ENCODE measurements around the gene GABRG2. TPM values are rescaled to one million over a fixed set of nuclear protein-coding genes. Genes with fewer than 3 reads are reported as not detected.

The GABRG2 gene
- polyA plus RNA-seq, 1 experiment: not detected

DNA sequence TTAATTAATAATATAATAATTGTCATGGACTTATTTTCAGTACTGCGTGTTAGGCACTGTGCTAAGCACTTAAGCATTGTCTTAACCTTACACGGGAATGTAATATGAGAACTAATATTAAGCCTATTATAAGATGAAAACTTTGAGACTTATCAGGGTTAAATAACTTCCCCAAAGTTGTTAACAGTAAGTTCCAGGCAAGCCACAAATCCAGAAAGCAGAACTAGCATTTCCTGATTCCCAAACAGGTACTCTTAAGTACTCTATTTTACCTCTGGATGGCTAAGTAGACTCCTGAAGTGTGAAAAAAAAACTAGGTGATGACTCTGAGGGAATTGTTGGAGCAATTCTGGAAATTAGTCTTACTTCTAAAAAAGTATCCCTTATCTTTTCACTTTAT, 23.8 kb downstream of the GABRG2 start:
- Histone ChIP-seq H3K27ac (ENCODE audit: low read depth, low read length) (no peak overlapping the region), H3K27me3 (ENCODE audit: control insufficient read depth, insufficient read depth, low read length) (no peaks in the 10 kb centered on the region), H3K9me3 (ENCODE audit: control insufficient read depth, insufficient read depth, low read length) (no peaks in the 10 kb centered on the region), H3K4me3 (ENCODE audit: low read depth, low read length) (no peak overlapping the region)
- TF ChIP-seq, protein P1, sequence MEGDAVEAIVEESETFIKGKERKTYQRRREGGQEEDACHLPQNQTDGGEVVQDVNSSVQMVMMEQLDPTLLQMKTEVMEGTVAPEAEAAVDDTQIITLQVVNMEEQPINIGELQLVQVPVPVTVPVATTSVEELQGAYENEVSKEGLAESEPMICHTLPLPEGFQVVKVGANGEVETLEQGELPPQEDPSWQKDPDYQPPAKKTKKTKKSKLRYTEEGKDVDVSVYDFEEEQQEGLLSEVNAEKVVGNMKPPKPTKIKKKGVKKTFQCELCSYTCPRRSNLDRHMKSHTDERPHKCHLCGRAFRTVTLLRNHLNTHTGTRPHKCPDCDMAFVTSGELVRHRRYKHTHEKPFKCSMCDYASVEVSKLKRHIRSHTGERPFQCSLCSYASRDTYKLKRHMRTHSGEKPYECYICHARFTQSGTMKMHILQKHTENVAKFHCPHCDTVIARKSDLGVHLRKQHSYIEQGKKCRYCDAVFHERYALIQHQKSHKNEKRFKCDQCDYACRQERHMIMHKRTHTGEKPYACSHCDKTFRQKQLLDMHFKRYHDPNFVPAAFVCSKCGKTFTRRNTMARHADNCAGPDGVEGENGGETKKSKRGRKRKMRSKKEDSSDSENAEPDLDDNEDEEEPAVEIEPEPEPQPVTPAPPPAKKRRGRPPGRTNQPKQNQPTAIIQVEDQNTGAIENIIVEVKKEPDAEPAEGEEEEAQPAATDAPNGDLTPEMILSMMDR (IDR thresholded peaks at IDR 0.05; ENCODE audit: low read depth, low read length): no peak
- ChIA-PET CTCF (no interaction called here), POLR2A (no interaction called here)
- no peak for DNase-seq (ENCODE audit: low read depth, low spot score)

DNA sequence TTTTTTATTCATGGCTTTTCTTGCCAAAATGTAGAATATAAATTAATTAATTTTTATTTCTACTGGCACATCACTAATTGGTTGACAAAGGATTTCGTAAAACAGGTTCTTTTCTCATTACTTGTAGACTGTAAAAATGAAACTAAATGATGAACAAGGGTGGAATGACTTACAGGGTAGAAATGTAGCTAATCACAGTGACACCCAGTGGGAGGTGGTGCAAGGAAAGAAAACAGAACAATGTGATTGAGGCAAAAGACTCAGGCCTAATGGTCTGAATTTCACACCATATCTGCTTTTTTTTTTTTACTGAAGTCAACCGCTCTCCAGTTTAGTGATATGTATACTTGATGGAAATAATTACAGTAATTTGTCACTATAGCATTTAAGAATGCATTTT, 28.9 kb downstream of the GABRG2 start:
- CTCF ChIA-PET: no interaction called here
- POLR2A ChIA-PET: no interaction called here

DNA sequence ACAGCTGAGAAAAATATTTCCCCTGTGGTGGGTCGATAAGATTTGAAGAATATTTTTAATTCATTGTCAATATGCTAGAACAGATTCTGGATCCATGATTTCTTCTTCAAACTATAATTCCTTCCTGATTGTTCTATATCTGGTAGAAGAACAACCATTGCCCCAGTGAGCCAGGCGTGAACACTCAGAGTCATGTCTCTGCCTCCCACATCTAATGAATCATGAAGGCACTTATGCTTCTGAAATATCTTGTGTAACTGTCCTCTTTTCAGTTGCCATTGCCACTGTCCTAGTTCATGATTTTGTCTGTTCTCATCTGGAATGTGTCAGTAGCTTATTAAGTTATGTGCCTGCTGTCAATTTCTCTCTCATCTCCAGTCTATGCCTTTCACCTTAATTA, 40.0 kb downstream of the GABRG2 start:
- POLR2A ChIA-PET: no interaction called here
- H3K27me3 ChIP-seq (ENCODE audit: control insufficient read depth, insufficient read depth, low read length): no peaks in the 10 kb centered on the region
- H3K9me3 ChIP-seq (ENCODE audit: control insufficient read depth, insufficient read depth, low read length): no peaks in the 10 kb centered on the region
- no peak overlapping the region for H3K27ac ChIP-seq (ENCODE audit: low read depth, low read length)
- TF ChIP-seq, protein P1 (IDR thresholded peaks at IDR 0.05; ENCODE audit: low read depth, low read length): no peak
- DNase-seq (ENCODE audit: low read depth, low spot score): no peak
- H3K4me3 ChIP-seq (ENCODE audit: low read depth, low read length): no peak overlapping the region
- CTCF ChIA-PET: no interaction called here

More for the DNA sequence above, 28.9 kb downstream of the GABRG2 start:
- Histone ChIP-seq H3K27me3 (ENCODE audit: control insufficient read depth, insufficient read depth, low read length) (no peaks in the 10 kb centered on the region), H3K9me3 (ENCODE audit: control insufficient read depth, insufficient read depth, low read length) (no peaks in the 10 kb centered on the region), H3K4me3 (ENCODE audit: low read depth, low read length) (no peak overlapping the region), H3K27ac (ENCODE audit: low read depth, low read length) (no peak overlapping the region)
- TF ChIP-seq, protein P1 (IDR thresholded peaks at IDR 0.05; ENCODE audit: low read depth, low read length): no peak
- DNase-seq (ENCODE audit: low read depth, low spot score): no peak

DNA sequence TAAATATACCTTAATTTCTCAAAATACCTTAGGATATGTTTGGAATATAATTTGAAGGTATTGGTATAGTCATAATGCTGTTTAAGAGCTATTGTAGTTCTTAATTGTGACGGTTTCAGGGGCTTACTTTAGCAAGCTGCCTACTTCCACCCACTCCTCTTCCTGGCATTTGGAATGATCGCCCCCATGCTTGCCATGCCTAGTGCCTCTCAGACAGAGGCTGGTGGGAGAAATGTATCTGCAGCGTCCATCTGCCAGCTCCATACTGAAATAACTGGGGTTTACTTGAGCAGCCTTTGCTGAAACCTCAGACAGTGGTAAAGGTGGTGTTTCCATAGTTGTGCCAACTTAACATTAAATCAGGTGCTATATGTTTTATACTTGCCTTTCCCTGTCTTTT, 52.2 kb downstream of the GABRG2 start:
- H3K4me3 ChIP-seq (ENCODE audit: low read depth, low read length): no peak overlapping the region
- no peak overlapping the region for H3K27ac ChIP-seq (ENCODE audit: low read depth, low read length)
- no peak for DNase-seq (ENCODE audit: low read depth, low spot score)
- CTCF ChIA-PET: no interaction called here
- H3K9me3 ChIP-seq (ENCODE audit: control insufficient read depth, insufficient read depth, low read length): peaks cover 3% of the 10 kb centered on the region; the same call in 1 of the 2 replicates
- POLR2A ChIA-PET: no interaction called here
- TF ChIP-seq, protein P1 (IDR thresholded peaks at IDR 0.05; ENCODE audit: low read depth, low read length): no peak
- H3K27me3 ChIP-seq (ENCODE audit: control insufficient read depth, insufficient read depth, low read length): no peaks in the 10 kb centered on the region

DNA sequence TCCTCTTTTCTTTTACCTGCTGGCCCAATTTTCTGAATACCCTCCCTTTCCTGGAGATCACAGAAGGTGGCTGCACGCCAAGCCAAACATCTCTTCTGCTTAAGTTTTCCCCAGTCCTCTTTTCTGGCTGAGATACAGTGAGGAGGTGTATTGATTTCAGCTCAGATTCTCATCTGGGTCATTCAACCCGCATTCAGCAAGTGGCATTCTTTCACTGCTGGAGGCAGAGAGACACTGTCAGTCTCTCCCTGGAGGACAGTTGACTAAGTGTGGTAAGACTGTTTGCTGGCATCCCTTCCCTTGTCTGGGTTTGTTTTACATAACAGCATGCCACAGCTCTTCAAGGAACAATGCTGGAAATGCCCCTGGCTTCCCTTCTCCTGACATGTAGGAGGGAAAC, 60.5 kb downstream of the GABRG2 start:
- Histone ChIP-seq H3K9me3 (ENCODE audit: control insufficient read depth, insufficient read depth, low read length) (peaks cover 4% of the 10 kb centered on the region; the same call in 1 of the 2 replicates), H3K27ac (ENCODE audit: low read depth, low read length) (no peak overlapping the region), H3K27me3 (ENCODE audit: control insufficient read depth, insufficient read depth, low read length) (no peaks in the 10 kb centered on the region), H3K4me3 (ENCODE audit: low read depth, low read length) (no peak overlapping the region)
- TF ChIP-seq, protein P1 (IDR thresholded peaks at IDR 0.05; ENCODE audit: low read depth, low read length): no peak
- no peak for DNase-seq (ENCODE audit: low read depth, low spot score)
- ChIA-PET POLR2A (no interaction called here), CTCF (no interaction called here)
